Measurements from ENCODE around the gene SLC25A30. TPM values are rescaled to one million over a fixed set of nuclear protein-coding genes. Genes with fewer than 3 reads are reported as not detected.

SLC25A30 gene
- polyA plus RNA-seq = 0.78 and 1.1 TPM in 2 replicates

GRCh38 chr13:45417790-45418534, at the start of gene SLC25A30:
Gene SLC25A30, minus strand, starts transcription at chr13:45418373. Its CDS starts 6,948 bp downstream, at chr13:45411425.

GRCh38 chr13:45464687-45465453, 46.7 kb upstream of the SLC25A30 start, which contains the start of gene COG3:
Gene COG3, plus strand, starts transcription at chr13:45464939. Its CDS starts 98 bp downstream, at chr13:45465037.

Other genes with a start within 250 kb of the SLC25A30 start
- 8.3 TPM in 1 of 2 replicates, not detected in the other for gene KCTD4, start 217.3 kb downstream of the SLC25A30 start, polyA plus RNA-seq
- gene TPT1, start 77.2 kb downstream of the SLC25A30 start, polyA plus RNA-seq = 863 and 865 TPM in 2 replicates
- gene COG3, start 46.6 kb upstream of the SLC25A30 start, polyA plus RNA-seq = 9.8 and 11.4 TPM in 2 replicates
- 1.3 TPM in 1 of 2 replicates, not detected in the other for gene ERICH6B, start 197.4 kb upstream of the SLC25A30 start, polyA plus RNA-seq

Measured in Purkinje cell (primary cell).